SKM-1 treated with dmso at 0.1 percent for 144 hours (cell line): Measurements from ENCODE around the gene CDC37.
A peak's percentile ranks its signal among the peaks of the same experiment; 100 is the strongest.
"Not testable (repeated sequence)": the region's sequence is repeated elsewhere in the genome, so short reads cannot be mapped to it uniquely, and the experiment has no call there.

Experiments
- DNase-seq: peaks from one replicate; lab custom pipeline; 2025; ENCODE audit not compliant: unreplicated experiment; lab: John Stamatoyannopoulos, UW

The CDC37 gene

GRCh38 chr19:10419646-10420443, 16.5 kb upstream of the CDC37 start:
- peak; percentile 73 for DNase-seq

DNA sequence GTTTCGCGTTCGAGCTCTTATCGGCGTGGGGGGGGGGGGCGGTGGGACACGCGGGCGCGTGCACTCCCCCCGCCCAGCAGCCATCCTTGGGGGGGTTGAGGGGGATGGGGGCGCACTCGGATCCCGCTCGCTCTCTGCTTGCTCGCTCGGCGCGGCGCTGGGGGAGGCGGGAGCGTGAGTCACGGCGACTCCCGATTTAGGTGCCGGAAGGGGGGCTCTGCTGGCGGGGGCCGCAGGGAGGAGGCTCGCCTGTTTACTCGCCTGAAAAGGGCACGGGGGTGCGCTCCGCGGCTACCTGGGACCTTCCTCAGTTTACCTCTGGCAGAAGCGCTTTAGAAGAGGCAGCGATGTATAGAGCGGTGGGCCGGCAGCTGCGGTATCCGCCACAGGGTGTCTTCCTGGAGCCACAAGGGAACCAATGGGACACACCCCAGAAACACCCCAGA, 15.9 kb upstream of the CDC37 start:
- DNase-seq: peak; percentile 65

DNA sequence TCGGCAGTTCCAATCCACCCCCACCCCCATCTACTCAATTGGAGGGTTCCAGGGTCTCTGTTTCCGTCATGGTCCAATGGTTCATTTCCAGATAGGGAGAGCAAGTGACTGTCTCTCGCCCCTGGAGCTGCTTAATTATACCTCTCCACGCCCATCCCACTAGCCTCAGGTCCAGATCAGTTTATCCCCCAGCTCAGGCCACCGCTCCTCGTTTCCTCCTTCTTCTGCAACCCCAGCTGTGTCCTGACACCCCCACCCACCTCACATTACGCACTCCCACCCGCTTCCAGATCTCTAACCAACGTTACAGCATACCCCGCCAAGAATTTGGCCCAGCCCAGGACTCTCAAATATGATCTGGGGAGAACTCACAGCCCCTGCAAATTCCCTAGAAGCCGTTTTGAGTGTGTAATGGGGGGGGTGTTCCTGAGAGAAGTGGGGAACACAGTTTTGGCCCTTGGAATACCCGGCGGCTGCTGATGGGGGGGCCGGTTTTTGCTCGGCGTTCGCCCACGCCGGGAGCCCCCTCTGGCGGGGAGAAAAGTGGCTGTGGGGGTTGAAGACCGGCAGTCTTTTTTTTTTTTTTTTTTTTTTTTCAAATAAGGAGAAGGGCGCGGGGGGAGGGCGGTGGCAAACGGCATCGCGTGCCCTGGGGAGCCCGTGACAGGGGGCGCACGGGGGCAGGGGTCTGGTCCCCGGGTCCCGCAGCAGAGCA, 15.3 kb upstream of the CDC37 start:
- no peak for DNase-seq

DNA sequence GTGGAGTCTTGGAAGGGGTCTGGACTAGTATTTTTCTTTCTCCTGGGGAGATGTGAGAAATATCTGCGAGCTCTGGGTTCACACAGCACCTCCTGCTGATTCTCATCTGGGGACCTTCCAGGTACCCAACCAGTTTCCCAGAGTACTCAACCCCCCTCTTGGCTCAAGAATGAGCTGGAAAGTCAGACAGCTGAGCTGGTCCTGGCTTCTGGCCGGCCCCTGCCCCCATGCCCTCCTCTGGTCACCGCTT, 14.8 kb upstream of the CDC37 start:
- no peak for DNase-seq

DNA sequence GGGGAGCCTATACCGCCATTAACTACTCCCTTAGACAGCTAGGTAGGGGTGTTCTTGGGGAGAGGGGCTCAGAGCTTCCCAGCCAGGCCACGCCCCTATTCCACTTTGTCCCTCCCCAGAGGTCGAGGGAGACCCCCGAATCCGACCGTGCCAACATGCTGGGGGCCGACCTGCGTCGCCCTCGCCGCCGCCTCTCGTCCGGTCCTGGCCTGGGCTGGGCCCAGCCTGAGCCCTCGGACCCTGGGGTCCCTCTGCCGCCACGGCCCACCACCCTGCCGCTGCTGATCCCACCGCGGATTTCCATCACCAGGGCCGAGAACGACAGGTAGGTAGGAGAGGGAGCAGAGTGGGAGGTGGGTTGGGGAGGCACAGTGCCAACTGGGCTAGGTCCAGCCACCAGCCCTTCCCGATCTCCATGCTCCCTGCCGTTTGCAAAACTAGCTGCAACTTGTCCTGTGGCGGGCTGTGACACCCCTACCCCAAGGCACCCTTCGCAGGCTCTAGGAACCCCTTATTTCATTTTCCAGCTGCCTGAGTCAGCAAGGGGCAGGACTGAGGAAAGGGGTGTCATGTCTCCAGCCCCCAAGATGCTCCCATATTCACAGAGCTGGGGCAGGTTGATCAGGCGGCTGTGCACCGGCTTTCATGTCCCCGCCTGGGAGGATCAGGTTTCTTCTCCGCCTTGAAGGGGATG, 14.3 kb upstream of the CDC37 start:
- no peak for DNase-seq

DNA sequence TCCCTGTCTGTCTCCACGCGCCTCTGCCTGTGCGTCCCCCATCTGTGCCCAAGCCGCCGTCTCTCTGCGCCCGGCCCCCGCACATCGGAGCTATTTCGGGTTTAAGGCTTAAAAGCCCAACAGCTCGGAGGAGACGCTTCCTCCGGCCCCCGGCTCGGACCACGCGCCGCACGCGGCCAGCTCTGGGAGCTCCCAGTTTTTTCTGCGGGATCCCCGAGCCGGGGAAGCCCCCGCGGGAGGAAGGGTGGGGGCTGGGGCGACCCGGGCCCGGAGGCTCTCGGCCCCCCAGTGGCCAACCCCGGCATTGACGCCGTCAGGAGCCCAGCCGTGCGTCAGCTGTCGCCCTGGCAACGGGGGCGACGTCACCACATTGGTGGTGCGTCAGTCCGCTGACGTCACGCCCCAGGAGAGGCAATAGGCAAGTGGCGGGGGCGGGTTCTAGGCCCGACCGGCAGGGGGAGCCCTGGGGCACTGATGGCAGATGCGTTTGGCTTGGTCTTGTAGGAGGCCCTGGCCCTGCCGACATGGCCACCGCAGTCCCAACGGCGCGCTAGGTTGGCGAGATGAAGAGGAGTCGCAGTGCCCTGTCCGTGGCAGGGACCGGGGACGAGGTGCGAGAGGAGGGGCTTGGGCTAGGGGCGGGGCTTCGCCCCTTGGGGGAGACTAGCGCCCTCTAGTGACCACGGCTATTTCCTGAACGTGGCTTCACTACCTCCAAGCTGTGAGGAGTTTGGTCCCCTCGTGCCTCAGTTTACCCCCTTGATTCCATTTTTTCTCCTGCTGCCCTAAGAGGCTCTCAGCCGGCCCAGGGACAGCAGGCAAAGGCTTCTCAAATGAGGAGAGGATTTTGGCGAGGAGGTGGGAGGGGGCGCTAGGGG, 13.3 kb upstream of the CDC37 start:
- peak; percentile 91 for DNase-seq

GRCh38 chr19:10416083-10416379, 12.7 kb upstream of the CDC37 start:
- no peak for DNase-seq

DNA sequence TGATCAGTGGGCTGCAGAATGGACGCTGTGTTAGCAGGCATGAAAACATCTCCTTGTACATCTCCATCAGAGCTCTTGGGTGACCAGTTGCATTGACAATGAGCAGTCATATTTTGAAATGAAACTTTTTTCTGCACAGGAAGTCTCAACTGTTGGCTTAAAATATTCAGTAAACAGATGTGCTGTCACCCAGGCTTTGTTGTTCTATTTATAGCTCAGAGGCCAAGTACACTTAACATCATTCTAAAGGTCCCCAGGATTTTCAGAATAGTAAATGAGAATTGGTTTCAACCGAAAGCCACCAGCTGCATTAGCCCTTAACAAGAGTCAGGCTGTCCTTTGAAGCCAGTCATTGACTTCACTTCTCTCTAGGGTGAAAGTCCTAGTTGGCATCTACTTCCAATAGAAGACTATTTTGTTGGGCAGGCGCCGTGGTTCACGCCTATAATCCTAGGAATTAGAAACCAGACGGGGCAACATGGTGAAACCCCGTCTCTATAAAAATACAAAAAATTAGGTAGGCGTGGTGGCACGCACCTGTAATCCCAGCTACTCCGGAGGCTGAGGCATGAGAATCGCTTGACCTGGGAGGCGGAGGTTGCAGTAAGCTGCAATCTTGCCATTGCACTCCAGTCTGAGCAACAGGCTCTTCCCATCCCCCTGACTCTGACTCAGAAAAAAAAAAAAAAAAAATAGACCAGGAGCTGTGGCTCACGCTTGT, 9.1 kb upstream of the CDC37 start:
- DNase-seq: no peak

DNA sequence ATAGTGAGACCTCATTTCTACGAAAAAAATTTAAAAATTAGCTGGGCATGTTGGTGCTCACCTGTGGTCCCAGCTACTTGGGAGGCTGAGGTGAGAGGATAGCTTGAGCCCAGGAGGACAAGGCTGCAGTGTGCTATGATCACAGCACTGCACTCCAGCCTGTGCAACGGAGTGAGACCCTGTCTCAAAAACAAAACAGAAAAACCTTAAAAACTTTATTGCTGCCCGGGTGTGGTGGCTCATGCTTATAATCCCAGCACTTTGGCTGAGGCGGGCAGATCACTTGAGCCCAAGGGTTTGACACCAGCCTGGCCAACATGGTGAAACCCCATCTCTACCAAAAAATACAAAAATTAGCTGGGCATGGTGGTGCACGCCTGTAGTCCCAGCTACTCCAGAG, 7.9 kb upstream of the CDC37 start:
- not testable (repeated sequence) for DNase-seq

DNA sequence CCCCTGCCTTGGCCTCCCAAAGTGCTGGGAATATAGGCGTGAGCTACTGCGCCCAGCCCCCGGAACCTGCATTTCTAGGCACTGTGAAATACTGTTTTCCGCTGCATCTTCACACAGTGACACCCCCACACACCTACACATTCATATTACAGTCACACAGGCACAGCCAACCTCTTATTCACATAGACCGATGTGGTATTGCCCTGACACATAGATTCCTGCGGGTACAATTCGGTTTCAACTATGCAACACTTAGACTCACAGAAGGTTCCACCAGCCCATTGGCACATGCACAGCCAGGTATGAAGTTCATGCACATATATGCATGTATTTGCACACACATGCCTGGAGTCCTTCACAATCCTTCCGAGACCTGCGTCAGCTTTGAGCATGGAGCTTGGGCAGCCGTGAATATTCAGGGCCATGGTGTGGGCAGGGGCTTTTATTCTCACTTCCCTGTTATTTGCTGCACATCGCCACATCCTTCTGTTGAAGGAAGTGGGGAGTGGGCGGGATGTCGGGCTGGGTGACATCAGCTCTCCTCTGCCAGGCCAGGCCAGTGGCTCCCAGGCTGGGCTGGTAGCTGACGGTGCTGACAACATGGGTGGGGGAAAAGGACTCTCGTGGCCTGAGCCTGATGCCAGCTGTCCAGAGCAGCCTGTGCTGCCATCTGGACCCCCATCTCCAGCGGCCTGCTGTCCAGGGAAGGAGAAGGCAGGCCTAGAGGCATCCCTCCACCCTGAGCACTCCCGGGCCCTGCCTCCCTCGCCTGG, 5.4 kb upstream of the CDC37 start:
- DNase-seq: peak; percentile 73

GRCh38 chr19:10407096-10407495, 3.8 kb upstream of the CDC37 start:
- DNase-seq: no peak

DNA sequence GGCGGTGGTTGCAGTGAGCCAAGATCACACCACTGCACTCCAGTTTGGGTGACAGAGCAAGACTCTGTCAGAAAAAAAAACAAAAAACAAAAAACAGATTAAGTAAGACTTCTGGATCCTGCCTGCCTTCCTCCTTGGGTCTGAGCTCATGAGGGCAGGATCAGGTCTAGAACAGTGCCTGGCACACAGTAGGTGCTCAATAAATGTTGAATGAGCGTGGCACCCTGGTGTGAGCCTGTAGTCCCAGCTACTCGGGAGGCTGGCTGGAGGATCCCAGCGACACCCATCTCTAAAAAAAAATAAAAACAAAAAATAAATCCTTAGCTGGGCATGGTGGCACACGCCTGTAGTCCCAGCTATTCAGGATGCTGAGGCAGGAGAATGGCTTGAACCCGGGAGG, 2.8 kb upstream of the CDC37 start:
- no peak for DNase-seq

- no peak for DNase-seq
These were observed 1.8 kb upstream of the CDC37 start for GRCh38 chr19:10404888-10405820.

- no peak for DNase-seq
These were observed 802 bp downstream of the CDC37 start for GRCh38 chr19:10402441-10403038.

- no peak for DNase-seq
These were observed 3.5 kb downstream of the CDC37 start for GRCh38 chr19:10399878-10400277.

DNA sequence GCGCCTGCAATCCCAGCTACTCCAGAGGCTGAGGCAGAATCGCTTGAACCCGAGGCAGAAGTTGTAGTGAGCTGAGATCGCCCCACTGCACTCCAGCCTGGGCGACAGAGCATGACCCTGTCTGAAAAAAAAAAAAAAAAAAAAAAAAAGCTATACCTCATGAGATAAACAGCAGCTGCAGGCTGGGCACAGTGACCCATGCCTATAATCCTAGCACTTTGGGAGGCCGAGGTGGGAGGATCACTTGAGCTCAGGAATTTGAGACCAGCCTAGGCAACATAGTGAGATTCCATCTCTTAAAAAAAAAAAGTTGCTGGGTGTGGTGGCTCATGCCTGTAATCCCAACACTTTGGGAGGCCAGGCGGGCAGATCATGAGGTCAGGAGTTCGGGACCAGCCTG, 4.0 kb downstream of the CDC37 start:
- not testable (repeated sequence) for DNase-seq

- no peak for DNase-seq
These were observed 4.5 kb downstream of the CDC37 start for GRCh38 chr19:10398819-10399218.

- no peak for DNase-seq
These were observed 7.4 kb downstream of the CDC37 start for GRCh38 chr19:10395917-10396316.

DNA sequence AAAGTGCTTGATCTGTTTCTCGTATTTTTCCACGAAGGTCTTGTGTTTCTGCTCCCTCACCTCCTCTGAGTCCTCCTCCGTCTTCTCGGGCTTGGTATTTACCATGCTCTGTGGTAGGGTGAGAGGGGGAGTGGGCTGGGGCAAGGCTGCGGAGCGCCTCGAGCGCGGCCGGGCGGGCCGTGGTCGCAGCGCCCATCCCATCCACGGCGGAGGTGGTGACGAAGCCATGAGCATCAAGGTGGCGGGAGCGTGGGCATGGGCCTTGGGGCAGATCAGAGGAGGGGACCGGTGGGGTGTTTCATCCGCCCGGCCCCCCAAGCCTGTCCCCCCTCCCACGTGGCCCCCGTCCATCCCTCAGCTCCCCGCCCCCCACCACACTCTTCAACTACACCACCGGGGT, 7.9 kb downstream of the CDC37 start:
- DNase-seq: no peak
